Stomach (tissue), 9 donors: Measurements from ENCODE around the gene LSMEM2. TPM values are rescaled to one million over a fixed set of nuclear protein-coding genes. Genes with fewer than 3 reads are reported as not detected.

ENCODE experiments used
- DNase-seq, 2 donors: peaks; one replicate each; pipeline versions ENCODE4 v3.0.0 to v3.0.0-alpha.2; 2013 to 2019
- H3K27ac ChIP-seq, 5 donors: fragments of 200-600 bp in 4 of 5; sonication (generic) in 4 of 5; one replicate each; pipeline ENCODE4 v1.5.1; 2013 to 2019; ENCODE audit warnings: mild to moderate bottlenecking in 1 of 5, moderate library complexity in 1 of 5
- H3K27me3 ChIP-seq, 3 donors: fragments of 200-600 bp; sonication (generic); one replicate each; pipeline ENCODE4 v1.5.1; 2017 to 2019; ENCODE audit warnings: mixed run types in 1 of 3
- H3K36me3 ChIP-seq, 4 donors: fragments of 200-600 bp; sonication (generic); 1 replicate in 3 of 4; 2 replicates in 1 of 4; pipeline ENCODE4 v1.5.1; 2016 to 2019
- H3K4me1 ChIP-seq, 4 donors: fragments of 200-600 bp; sonication (generic); one replicate each; pipeline ENCODE4 v1.5.1; 2016 to 2019
- H3K4me3 ChIP-seq, 4 donors: fragments of 200-600 bp; sonication (generic) in 3 of 4; one replicate each; pipeline ENCODE4 v1.5.1; 2016 to 2019; ENCODE audit warnings: mild to moderate bottlenecking in 1 of 4
- H3K9me3 ChIP-seq, 4 donors: fragments of 200-600 bp; sonication (generic); one replicate each; pipeline ENCODE4 v1.5.1; 2016 to 2019
- CTCF ChIP-seq, 7 experiments: fragments of 450-650 bp in 4 of 7; fragments of 200-600 bp in 3 of 7; sonication (generic) in 3 of 7; IDR thresholded peaks; one replicate each; pipeline ENCODE4 v1.5.1; 2016 to 2019; ENCODE audit warnings: antibody characterized with exemption in 7 of 7, control low read depth in 2 of 7, mild to moderate bottlenecking in 1 of 7
- EP300 ChIP-seq: sonication (generic); formaldehyde crosslinking; IDR thresholded peaks from one replicate; pipeline ENCODE4 v1.6.1; 2017; ENCODE audit warnings: antibody characterized with exemption
- POLR2A ChIP-seq, 4 donors: fragments of 450-650 bp; IDR thresholded peaks; one replicate each; pipeline ENCODE4 v1.6.1; 2016; ENCODE audit warnings: antibody characterized with exemption in 4 of 4, control low read depth in 2 of 4, mild to moderate bottlenecking in 1 of 4, moderate library complexity in 1 of 4
- POLR2AphosphoS5 ChIP-seq, 3 donors: sonication (generic); formaldehyde crosslinking; IDR thresholded peaks; one replicate each; pipeline ENCODE4 v1.6.1; 2016; ENCODE audit warnings: antibody characterized with exemption in 3 of 3
- WGBS, 5 donors: extraction: QIAGEN DNeasy Blood & Tissue Kit in 3 of 5; methylation state at CpG; one replicate each; pipeline versions ENCODE4 v1.1.5 to v1.1.7; 2013 to 2018; 5-methylcytosine and 5-hydroxymethylcytosine counted together
- intact Hi-C: fragments of 100-400 bp; cut with DNase I; formaldehyde crosslinking; loops from one replicate; pipeline ENCODE4 v1.15.1; 2023; ENCODE audit warnings: low total_unique reads
- polyA plus RNA-seq, 3 donors: library from polyadenylated mRNA; stranded (reverse); fragments of 200-250 nt; gene quantifications; one replicate each; pipeline ENCODE4 v1.2.3, GENCODE V29; 2013
- total RNA-seq, 5 donors: library from RNA; depleted of rRNA; stranded (reverse); fragments of >200 nt; gene quantifications; one replicate each; pipeline versions ENCODE4 v1.1.0 to v1.2.3, GENCODE V29; 2014 to 2016
- donor health status: healthy with polysubstance abuse.
- donor health status: Bipolar disorder and iron deficiency.
- donor health status: healthy.

LSMEM2 gene
- total and polyA plus RNA-seq, 8 donors = 0.31 to 0.58 TPM; not detected in 6

- peak; percentile 94 to 96 for DNase-seq
- peak overlapping the region; percentile 53 to 97 (median 90) for H3K27ac ChIP-seq
- TF ChIP-seq EP300 = no peak
- TF ChIP-seq CTCF (IDR thresholded peaks at IDR 0.05) = peak in 6 of 7 experiments; percentile 67 to 99 (median 96)
- TF ChIP-seq POLR2AphosphoS5 (IDR thresholded peaks at IDR 0.05) = peak in 2 of 3 donors; percentile 55 to 72
- intact Hi-C loops = no loop called here
- H3K36me3 ChIP-seq = peaks cover 0 to 6% (median 0%) of the 10 kb centered on the region in 4 donors
- H3K9me3 ChIP-seq = no peaks in the 10 kb centered on the region
- no peaks in the 10 kb centered on the region for H3K27me3 ChIP-seq
- H3K4me3 ChIP-seq = peak overlapping the region; percentile 46 to 55 (median 51)
- WGBS, 5 donors = 0 to 2% (median 1%) methylated on average over 14 to 25 of the region's 25 CpGs
- H3K4me1 ChIP-seq = peaks cover 92 to 100% (median 98%) of the 10 kb centered on the region in 4 donors
Measured at GRCh38 chr3:50245831-50246516, 32.9 kb upstream of the LSMEM2 start.

DNA sequence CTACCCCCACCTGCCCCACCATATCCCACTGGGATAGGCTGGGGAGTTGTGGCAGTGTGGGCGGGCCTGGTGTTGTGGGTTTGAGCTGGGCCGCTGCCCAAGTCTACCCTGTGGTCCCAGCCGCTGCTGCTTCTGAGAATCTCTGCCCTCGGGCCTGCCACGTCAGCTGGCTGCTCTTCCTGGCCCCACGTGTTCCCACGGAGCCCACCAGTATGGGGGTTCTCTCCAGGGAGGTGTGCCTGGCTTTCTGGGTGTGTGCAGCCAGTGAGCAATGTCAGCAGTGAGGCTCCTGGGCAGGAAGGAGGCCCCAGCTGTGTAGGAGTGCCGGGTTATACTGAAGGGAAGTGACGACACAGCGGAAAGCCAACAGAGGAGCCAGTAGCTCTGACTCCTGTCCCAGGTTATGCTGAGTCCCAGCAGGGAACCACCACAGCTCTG is 32.4 kb upstream of the LSMEM2 start:
- DNase-seq = peak in 1 of 2 donors; percentile 86
- intact Hi-C loops = no loop called here
- peaks cover 88 to 100% (median 97%) of the 10 kb centered on the region in 4 donors for H3K4me1 ChIP-seq

DNA sequence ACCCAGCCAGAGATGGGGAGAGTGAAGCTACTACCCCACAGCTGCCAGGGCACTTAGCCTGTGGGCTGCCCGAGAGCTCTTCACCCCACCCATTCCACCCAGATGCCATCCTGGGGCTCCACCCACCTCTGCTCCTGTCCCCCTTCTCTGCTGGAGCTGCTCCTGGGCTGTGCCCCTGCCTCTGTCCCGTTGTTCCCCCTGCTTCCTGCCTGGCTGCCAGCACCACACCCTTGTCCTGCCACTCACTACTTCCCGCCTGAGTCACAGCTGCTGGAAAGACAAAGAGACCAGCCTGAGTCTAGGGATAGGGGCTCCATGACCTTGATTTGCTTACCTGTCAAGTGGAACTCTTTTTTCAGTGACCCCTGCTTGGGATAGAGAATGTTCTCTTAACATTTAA is 30.5 kb upstream of the LSMEM2 start:
- H3K9me3 ChIP-seq = no peaks in the 10 kb centered on the region
- WGBS, 5 donors = 12 to 36% (median 20%) methylated on average over 3 of the region's 3 CpGs
- DNase-seq = peak; percentile 62 to 84
- H3K27ac ChIP-seq = peak overlapping the region; percentile 66 to 97 (median 90)
- TF ChIP-seq POLR2AphosphoS5 (IDR thresholded peaks at IDR 0.05) (peak in 2 of 3 donors; percentile 56 to 60), CTCF (IDR thresholded peaks at IDR 0.05) (no peak)
- intact Hi-C loops = no loop called here
- peaks cover 70 to 99% (median 88%) of the 10 kb centered on the region in 4 donors for H3K4me1 ChIP-seq
- H3K4me3 ChIP-seq = peak overlapping the region in 1 of 4 donors; percentile 4
- H3K27me3 ChIP-seq = no peaks in the 10 kb centered on the region
- peaks cover 16 to 31% (median 20%) of the 10 kb centered on the region in 4 donors for H3K36me3 ChIP-seq

More for the DNA sequence above, 32.4 kb upstream of the LSMEM2 start:
- Histone ChIP-seq H3K4me3 (peak overlapping the region in 3 of 4 donors; percentile 46 to 55 (median 54)), H3K27me3 (no peaks in the 10 kb centered on the region), H3K9me3 (no peaks in the 10 kb centered on the region), H3K36me3 (peaks cover 0 to 12% (median 2%) of the 10 kb centered on the region in 4 donors), H3K27ac (peak overlapping the region; percentile 53 to 97 (median 90))
- TF ChIP-seq POLR2AphosphoS5 (IDR thresholded peaks at IDR 0.05) = peak in 1 of 3 donors; percentile 44
- TF ChIP-seq CTCF (IDR thresholded peaks at IDR 0.05) = peak in 1 of 7 experiments; percentile 30
- TF ChIP-seq POLR2A (IDR thresholded peaks at IDR 0.05) = no peak
- WGBS, 5 donors = 5 to 36% (median 26%) methylated on average over 8 to 10 of the region's 10 CpGs

- Histone ChIP-seq H3K4me1 (peaks cover 63 to 97% (median 81%) of the 10 kb centered on the region in 4 donors), H3K9me3 (no peaks in the 10 kb centered on the region), H3K27me3 (no peaks in the 10 kb centered on the region), H3K4me3 (no peak overlapping the region), H3K36me3 (peaks cover 26 to 41% (median 30%) of the 10 kb centered on the region in 4 donors), H3K27ac (peak overlapping the region; percentile 66 to 97 (median 90))
- DNase-seq = no peak
- intact Hi-C loops = no loop called here
- TF ChIP-seq CTCF (IDR thresholded peaks at IDR 0.05) (no peak), POLR2A (IDR thresholded peaks at IDR 0.05) (no peak)
- 87 to 94% (median 90%) methylated on average over 5 of the region's 5 CpGs for WGBS, 5 donors
Measured at GRCh38 chr3:50249457-50249856, 29.4 kb upstream of the LSMEM2 start.
